NCI-H187 treated with DMSO at 0.1 percent for 48 hours (cell line): ENCODE measurements around the gene TAS2R9.
"Not testable (repeated sequence)": the region's sequence is repeated elsewhere in the genome, so short reads cannot be mapped to it uniquely, and the experiment has no call there.

Source experiments
- DNase-seq: peaks from one replicate; lab custom pipeline; 2025; lab: John Stamatoyannopoulos, UW

The TAS2R9 gene, protein sequence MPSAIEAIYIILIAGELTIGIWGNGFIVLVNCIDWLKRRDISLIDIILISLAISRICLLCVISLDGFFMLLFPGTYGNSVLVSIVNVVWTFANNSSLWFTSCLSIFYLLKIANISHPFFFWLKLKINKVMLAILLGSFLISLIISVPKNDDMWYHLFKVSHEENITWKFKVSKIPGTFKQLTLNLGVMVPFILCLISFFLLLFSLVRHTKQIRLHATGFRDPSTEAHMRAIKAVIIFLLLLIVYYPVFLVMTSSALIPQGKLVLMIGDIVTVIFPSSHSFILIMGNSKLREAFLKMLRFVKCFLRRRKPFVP

DNA sequence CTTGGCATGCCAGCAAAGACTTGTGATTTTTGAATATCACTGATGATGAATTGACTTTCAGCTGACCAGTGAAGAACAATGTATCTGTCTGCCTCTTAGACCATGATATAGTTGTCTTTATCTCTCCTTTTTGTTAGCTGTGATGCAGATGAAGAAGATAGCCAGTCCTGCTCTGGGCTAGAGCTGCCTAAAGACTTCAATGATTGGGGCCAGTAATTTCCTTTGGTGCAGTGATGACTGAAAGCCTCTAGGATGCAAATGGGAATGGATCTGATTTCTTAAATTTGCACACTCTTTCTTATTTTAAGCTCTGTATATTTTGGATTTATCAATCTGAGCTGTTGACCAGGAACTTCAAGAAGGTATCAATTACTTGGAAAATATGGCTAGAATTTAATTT lies at the start of gene TAS2R9:
Gene TAS2R9 (minus strand): TSS at position 101 of the 400 bp plus-strand sequence. CDS start 93 bp downstream, at position 8.
- DNase-seq: no peak

DNA sequence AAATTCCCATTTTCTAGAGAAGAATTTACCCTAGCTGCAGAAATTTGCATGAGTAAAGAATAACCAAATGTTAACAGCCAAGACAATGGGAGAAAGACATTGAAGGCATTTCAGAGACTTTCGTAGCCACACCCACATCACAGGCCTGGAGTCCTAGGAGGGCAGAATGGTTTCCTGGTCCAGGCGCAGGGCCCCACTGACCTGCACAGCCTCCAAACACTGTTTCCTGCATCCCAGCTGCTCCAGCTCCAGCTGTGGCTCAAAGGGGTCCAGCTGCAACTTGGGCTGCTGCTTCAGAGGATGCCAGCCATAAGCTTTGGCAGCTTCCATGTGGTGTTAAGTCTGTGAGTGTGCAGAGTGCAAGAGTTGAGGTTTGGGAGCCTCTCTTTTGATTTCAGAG lies 45.8 kb upstream of the TAS2R9 start:
- DNase-seq: no peak

DNA sequence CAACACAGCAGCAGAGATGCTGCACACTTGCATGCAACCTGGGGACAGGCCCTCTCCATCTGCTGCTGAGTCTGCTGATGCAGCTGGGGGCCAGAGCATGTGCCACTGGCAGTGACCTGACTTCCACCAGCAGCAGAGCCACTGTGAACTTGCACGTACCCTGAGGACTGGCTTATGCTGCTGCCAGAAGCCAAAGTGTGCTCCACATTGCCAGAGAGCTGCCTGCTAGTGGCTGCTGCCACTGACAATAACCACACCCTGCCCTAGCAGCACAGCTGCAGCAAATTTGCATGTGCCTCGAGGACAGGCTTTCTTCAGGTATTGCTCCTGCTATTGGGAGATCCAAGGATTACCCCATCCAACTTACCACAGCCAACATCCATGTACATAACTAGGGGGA lies 43.8 kb upstream of the TAS2R9 start:
- DNase-seq: no peak

- no peak for DNase-seq
Observed at GRCh38 chr12:10851243-10851858, 41.4 kb upstream of the TAS2R9 start.

GRCh38 chr12:10849425-10849878 lies 39.5 kb upstream of the TAS2R9 start, which contains the start of gene PRR4:
Gene PRR4 (minus strand): TSS chr12:10849475. CDS start chr12:10849437, 38 bp downstream.
- no peak for DNase-seq

- DNase-seq: no peak
Observed at GRCh38 chr12:10847744-10848143, 37.8 kb upstream of the TAS2R9 start.

DNA sequence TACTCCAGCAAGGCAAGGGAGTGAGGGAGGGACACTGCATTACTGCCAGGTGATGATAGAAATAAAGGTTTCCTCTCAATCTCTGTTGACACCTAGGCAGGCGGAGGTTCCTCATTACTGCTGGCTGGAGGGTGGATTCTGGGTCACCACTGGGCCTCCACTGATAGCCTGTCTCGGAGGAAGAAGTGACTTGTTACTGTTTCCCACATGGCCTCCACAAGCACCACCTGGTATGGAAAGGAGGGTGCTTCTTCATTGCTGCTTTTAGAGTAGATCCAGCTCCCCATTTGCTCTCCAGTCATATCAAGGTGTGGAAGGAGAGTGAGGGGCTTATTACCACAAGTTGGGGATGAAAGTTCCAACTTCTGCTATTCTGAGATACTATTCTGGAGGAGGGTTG lies 32.9 kb upstream of the TAS2R9 start:
- no peak for DNase-seq

DNA sequence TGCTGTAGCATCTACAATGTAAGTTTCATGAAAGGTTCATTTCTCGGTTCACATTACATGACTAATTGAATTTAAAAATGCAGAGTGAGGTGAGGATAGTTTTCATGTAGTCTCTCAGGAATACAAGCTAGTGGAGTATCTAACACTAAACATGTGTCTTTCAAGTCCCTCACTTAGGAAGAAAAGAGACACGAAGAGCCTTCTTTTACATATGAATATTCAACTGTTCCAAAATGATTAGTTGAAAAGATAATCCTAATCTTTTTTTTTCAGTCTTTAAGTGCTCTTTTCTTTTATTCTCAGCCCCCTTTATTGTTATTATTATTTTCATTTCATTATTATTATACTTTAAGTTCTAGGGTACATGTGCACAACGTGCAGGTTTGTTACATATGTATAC lies 28.5 kb upstream of the TAS2R9 start:
- DNase-seq: no peak

DNA sequence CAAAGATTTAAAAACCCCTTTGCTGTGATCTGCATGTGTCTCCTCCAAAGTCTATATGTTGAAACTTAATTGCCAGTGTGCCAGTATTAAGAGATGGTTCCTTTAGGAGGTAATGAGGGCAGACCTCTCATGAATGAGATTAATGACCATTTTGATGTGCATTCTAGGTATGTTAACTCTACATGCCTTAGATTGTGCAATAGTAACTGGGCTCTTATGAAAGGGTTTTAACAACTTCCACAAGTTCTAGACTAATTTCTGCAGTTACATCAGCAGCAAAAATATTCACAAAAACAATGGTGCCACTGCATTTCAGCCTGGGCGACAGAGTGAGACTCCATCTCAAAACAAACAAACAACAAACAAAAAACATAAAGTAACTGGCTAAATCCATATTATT lies 20.0 kb upstream of the TAS2R9 start:
- no peak for DNase-seq

DNA sequence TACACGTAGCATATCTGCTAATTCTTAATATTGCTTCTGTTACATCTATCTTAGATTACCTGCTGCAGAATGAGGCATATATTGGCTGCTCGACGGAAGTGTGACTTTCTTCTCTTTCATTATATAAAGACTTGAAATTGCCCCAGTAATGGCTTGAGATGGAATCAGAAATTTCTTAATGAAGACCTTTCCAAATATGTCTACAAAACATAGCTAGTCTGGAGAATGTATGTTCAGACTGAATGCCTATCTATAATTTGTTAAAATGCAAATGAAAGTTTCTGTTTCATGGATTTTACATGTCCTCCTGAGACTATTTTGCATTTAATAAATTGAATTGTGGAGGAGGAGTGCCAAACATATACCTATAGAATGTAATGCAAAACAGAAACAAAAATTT lies 16.3 kb upstream of the TAS2R9 start, which contains the start of gene TAS2R10:
Gene TAS2R10 (minus strand): TSS at position 101 of the 400 bp plus-strand sequence. CDS start 89 bp downstream, at position 12.
- no peak for DNase-seq

DNA sequence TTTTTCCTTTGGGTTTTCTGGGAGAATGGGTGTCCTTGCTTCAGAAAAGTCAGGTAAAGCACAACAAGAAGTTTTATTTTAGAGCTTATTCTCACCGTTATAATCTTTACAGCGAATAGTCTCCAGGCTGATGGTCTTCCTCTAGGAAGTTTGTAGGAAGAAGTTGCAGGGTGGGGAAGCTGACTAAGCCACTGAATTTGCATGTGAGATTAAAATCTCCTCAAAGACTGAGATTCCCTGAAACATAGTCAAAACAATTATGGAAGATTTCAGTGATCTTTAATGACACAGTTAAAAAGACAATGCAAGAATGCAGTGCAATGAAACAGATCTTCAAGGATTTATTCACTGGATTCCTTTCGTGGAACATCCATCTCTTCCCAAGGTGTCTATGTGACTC lies 15.0 kb upstream of the TAS2R9 start:
- no peak for DNase-seq

GRCh38 chr12:10811883-10812536 lies 2.0 kb upstream of the TAS2R9 start:
- DNase-seq: no peak

DNA sequence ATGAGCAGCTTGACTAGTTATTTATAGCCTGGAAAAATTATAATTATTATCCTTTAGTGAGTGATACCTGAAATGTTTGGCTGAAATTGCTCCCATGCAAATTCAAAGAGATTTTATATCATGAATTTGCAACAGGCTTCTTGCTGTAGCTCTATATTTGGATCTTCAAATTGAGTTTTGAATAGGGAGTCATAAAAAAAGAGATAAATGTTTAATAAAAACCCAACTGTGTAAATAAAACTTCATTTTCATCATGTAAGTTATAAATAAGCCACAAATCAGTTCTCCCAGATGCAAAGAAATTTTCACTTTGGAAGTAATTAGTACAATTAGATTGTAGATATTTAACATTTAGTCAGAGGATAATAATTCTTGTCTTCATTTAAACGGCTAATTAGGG lies 2.8 kb downstream of the TAS2R9 start, which contains the start of gene TAS2R8:
Gene TAS2R8 (minus strand): TSS at position 101 of the 400 bp plus-strand sequence. CDS start 306 bp downstream, outside the sequence.
- DNase-seq: no peak

GRCh38 chr12:10802587-10802986 lies 7.4 kb downstream of the TAS2R9 start, which contains the start of gene TAS2R7:
Gene TAS2R7 (minus strand): TSS chr12:10802627. CDS start chr12:10802570, 57 bp downstream.
- DNase-seq: no peak

GRCh38 chr12:10801741-10802140 lies 8.2 kb downstream of the TAS2R9 start:
- no peak for DNase-seq

GRCh38 chr12:10794222-10794621 lies 15.7 kb downstream of the TAS2R9 start:
- DNase-seq: no peak

- not testable (repeated sequence) for DNase-seq
Observed at GRCh38 chr12:10791769-10792168, 18.2 kb downstream of the TAS2R9 start.

DNA sequence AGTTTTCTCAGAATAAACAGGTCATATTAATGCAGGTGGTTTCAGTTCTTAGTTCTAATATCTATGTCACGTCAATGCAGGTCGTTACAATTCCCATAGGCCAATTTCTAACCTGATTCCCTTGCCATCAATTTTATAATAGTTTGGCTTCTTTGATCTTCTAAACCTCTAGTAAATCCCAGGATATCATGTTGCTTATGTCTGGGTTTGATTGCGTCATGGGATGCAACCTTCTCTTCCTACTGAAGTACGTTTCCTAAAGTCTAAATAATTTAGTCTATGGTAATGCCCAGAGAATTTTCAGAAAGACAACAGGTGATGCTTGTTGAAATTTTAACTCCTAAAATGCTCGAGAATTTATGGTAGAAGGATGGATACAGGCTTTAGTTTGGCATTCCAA lies 26.7 kb downstream of the TAS2R9 start:
- no peak for DNase-seq

DNA sequence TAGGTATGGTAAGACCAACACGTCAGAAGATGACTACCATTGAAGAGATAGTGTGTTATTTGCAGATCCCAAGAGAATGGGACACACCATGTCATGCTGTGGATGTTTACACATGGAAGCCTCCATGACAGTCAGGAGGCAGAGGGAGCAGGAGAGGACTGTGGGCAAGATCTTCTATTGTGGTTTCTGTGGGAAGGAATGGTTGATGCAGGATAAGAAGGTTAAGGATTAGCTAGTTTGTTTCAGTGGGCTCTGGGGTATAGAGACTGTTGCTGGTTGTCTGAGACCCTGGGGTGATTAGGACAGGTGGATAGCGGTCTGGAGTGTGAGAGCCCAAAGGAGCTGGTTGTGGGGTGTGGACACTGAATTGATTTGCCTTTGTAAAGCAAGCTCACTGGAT lies 30.9 kb downstream of the TAS2R9 start:
- DNase-seq: no peak

DNA sequence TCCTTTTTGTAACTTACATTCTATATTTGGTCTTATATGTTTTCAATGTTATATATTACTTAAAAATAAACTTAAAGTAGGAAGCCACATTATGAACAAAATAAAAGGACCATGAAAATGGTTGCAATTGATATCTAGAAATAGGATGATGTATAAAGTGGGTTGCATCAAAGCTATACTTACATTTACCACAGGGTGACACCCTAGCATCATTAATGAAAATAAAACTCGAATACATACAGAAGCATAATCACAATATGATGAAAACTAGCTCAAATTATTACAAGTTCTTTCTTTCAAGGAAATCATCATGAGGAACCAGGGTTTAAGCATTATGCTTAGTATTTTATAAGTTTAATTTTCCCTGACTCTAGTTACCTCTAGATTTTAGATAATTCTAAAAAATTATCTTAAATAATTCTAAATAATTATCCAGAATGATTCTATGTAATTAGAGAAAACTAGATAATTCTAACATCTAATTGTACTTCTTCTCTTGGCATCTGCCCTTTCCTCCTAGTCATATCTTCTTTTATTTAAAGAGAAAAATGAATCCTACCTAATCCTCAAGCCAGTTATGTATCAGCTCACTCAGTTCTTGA lies 38.7 kb downstream of the TAS2R9 start:
- no peak for DNase-seq

GRCh38 chr12:10759657-10760056 lies 50.3 kb downstream of the TAS2R9 start:
- no peak for DNase-seq
